B cell (primary cell): ENCODE results near the gene ATP13A1. TPM values are rescaled to one million over a fixed set of nuclear protein-coding genes. Genes with fewer than 3 reads are reported as not detected.

Experiments
- ATAC-seq: fragments of 200-7000 bp; cut with Tn5 transposase; one replicate; pipeline ENCODE4 v1.10.0; 2021; ENCODE audit warnings: low read depth, mild to moderate bottlenecking, moderate number of reproducible peaks, moderate library complexity
- CTCF ChIA-PET: fragments of 350-600 bp; sonication (Branson Sonifier 250); formaldehyde crosslinking; loops from one replicate; lab custom pipeline; 2021; ENCODE audit warnings: antibody characterized with exemption, inconsistent platforms; lab: Charles Lee
- POLR2A ChIA-PET: fragments of 350-600 bp; sonication (Branson Sonifier 250); formaldehyde crosslinking; loops from one replicate; lab custom pipeline; 2021; ENCODE audit warnings: antibody characterized with exemption; lab: Charles Lee
- DNase-seq: peaks from one replicate; pipeline ENCODE4 v3.0.0; 2013
- H2AFZ ChIP-seq: 2 replicates; pipeline ENCODE4 v1.6.1; 2012; ENCODE audit warnings: mild to moderate bottlenecking, low read depth, low read length; ENCODE audit not compliant: insufficient read depth, poor library complexity, severe bottlenecking
- H3K27ac ChIP-seq, 2 donors: 1 replicate in 1 of 2; 2 replicates in 1 of 2; pipeline ENCODE4 v1.5.1; 2012 to 2013; ENCODE audit warnings: low read length in 2 of 2, mild to moderate bottlenecking in 2 of 2, moderate library complexity in 1 of 2
- H3K27me3 ChIP-seq, 4 experiments: fragments of 200-600 bp in 1 of 4; sonication (generic) in 1 of 4; replicated peaks in 1 of 4; 1 replicate in 2 of 4; 2 replicates in 2 of 4; pipeline versions ENCODE4 v1.6.1 to v1.7.0; 2013 to 2016; ENCODE audit warnings: low read length in 3 of 4, mild to moderate bottlenecking in 2 of 4, mixed read lengths in 1 of 4, moderate library complexity in 1 of 4; ENCODE audit not compliant: insufficient read depth in 4 of 4, control insufficient read depth in 3 of 4; ENCODE audit errors: control extremely low read depth in 1 of 4
- H3K36me3 ChIP-seq, 2 experiments: replicated peaks in 1 of 2; 1 replicate in 1 of 2; 2 replicates in 1 of 2; pipeline versions ENCODE4 v1.6.1 to v1.7.1; 2013; ENCODE audit warnings: low read length in 1 of 2; ENCODE audit not compliant: insufficient read depth in 2 of 2, control insufficient read depth in 1 of 2; ENCODE audit errors: control extremely low read depth in 1 of 2, extremely low read depth in 1 of 2
- H3K4me1 ChIP-seq, 2 donors: fragments of 200-600 bp in 1 of 2; sonication (generic) in 1 of 2; 1 replicate in 1 of 2; 2 replicates in 1 of 2; pipeline versions ENCODE4 v1.5.1 to v1.6.1; 2013 to 2017; ENCODE audit warnings: low read length in 2 of 2; ENCODE audit not compliant: control insufficient read depth in 2 of 2, insufficient read depth in 2 of 2
- H3K4me2 ChIP-seq: replicated peaks from 2 replicates; pipeline ENCODE3; 2012; ENCODE audit warnings: mild to moderate bottlenecking, low read depth, low read length; ENCODE audit not compliant: poor library complexity, severe bottlenecking
- H3K4me3 ChIP-seq, 5 experiments: fragments of 200-600 bp in 1 of 5; sonication (generic) in 1 of 5; 1 replicate in 3 of 5; 2 replicates in 2 of 5; pipeline versions ENCODE4 v1.5.1 to v1.7.0; 2011 to 2016; ENCODE audit warnings: low read length in 4 of 5, mild to moderate bottlenecking in 4 of 5, low read depth in 2 of 5, control low read depth in 1 of 5, moderate library complexity in 1 of 5; ENCODE audit not compliant: insufficient read depth in 1 of 5; ENCODE audit errors: control extremely low read depth in 1 of 5, extremely low read depth in 1 of 5
- H3K79me2 ChIP-seq: fragments of 200-600 bp; sonication (generic); one replicate; pipeline ENCODE4 v1.6.0; 2016; ENCODE audit warnings: low read length; ENCODE audit not compliant: control insufficient read depth, insufficient read depth
- H3K9ac ChIP-seq: fragments of 200-600 bp; sonication (generic); 2 replicates; pipeline ENCODE4 v1.6.1; 2017; ENCODE audit warnings: mild to moderate bottlenecking, low read length, moderate library complexity
- H3K9me3 ChIP-seq, 3 donors: one replicate each; pipeline versions ENCODE4 v1.6.1 to v1.7.1; 2013; ENCODE audit warnings: low read length in 2 of 3; ENCODE audit not compliant: control insufficient read depth in 2 of 3, insufficient read depth in 1 of 3; ENCODE audit errors: control extremely low read depth in 1 of 3
- H4K20me1 ChIP-seq: 2 replicates; pipeline ENCODE4 v1.6.0; 2012; ENCODE audit warnings: mild to moderate bottlenecking, low read length; ENCODE audit not compliant: insufficient read depth, control insufficient read depth, poor library complexity, severe bottlenecking
- H3K27ac Mint-ChIP-seq: one replicate; pipeline ENCODE4 v1.8.0; 2021; ENCODE audit warnings: mixed read lengths
- H3K27me3 Mint-ChIP-seq: one replicate; pipeline ENCODE4 v1.8.0; 2021; ENCODE audit warnings: mixed read lengths
- H3K4me1 Mint-ChIP-seq: one replicate; pipeline ENCODE4 v1.8.0; 2021; ENCODE audit warnings: mixed read lengths
- H3K4me3 Mint-ChIP-seq: one replicate; pipeline ENCODE4 v1.8.0; 2021; ENCODE audit warnings: mixed read lengths
- H3K9me3 Mint-ChIP-seq: one replicate; pipeline ENCODE4 v1.8.0; 2022; ENCODE audit warnings: mixed read lengths; ENCODE audit not compliant: insufficient read depth
- EZH2 ChIP-seq: IDR thresholded peaks from 2 replicates; pipeline ENCODE4 v1.6.1; 2012; ENCODE audit warnings: borderline replicate concordance, low read depth, mild to moderate bottlenecking, moderate library complexity, low read length; ENCODE audit not compliant: insufficient read depth, poor library complexity, severe bottlenecking
- WGBS: methylation state at CpG from one replicate; pipeline ENCODE4 v1.1.5; 2013; ENCODE audit warnings: missing lambda C conversion rate; ENCODE audit not compliant: insufficient coverage; 5-methylcytosine and 5-hydroxymethylcytosine counted together
- intact Hi-C: fragments of 100-400 bp; cut with micrococcal nuclease; formaldehyde crosslinking; loops from one replicate; pipeline ENCODE4 v1.10.0; 2022
- polyA plus RNA-seq: library from polyadenylated mRNA; depleted of rRNA; stranded (reverse); fragments of >200 nt; gene quantifications from 2 replicates; pipeline ENCODE4 v1.2.3, GENCODE V29; 2012
- total RNA-seq, 2 donors: library from RNA; stranded (reverse); fragments of 120-200 nt in 1 of 2; gene quantifications; 1 replicate in 1 of 2; 2 replicates in 1 of 2; pipeline versions ENCODE4 v1.2.3 to v1.2.4, GENCODE V29; 2013 to 2022
- TF ChIP-seq, protein P1 (sequence below): fragments of 200-600 bp; IDR thresholded peaks from one replicate; pipeline ENCODE4 v1.8.0; 2022; ENCODE audit warnings: antibody characterized with exemption, mild to moderate bottlenecking

The ATP13A1 gene
- total and polyA plus RNA-seq, 2 donors (not counting 1 experiment from before 2014, with no cell fraction given): 156 to 277 TPM

DNA sequence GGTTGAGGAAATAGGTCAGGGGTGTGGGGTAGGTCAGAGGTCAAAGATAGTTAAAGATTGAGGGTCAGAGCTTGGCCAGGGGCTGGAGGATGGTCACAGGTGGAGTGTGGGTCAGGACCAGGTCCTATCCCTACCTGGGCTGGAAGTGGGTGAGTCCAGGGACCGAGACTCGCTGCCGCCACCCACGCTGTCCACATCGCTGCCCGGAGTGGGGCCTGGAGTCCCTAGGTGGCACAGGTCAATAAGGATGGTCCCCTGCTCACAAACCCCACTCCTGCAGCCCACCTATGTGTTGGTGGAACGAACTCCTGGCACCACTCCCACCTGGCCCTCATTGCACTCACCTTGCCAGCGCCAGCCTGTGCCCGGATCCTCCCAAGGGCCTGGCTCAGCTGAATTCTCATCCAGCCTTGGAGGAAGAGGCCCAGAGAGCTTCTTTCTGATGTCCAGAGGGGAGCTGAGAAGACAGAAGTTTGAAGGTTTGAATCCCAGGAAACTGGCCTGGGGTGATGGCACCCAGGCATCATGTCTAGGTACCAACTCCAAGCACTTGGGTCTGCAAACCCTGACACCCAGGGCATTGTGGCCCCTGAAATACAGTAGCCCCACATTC lies 26.8 kb downstream of the ATP13A1 start:
- Histone ChIP-seq H3K9me3 (peaks cover 0 to 4% (median 0%) of the 10 kb centered on the region in 3 donors), H3K27ac (no peak overlapping the region), H3K27me3 (no peaks in the 10 kb centered on the region), H3K9ac (no peak overlapping the region), H3K4me1 (peaks cover 2 to 9% of the 10 kb centered on the region in 2 donors), H4K20me1 (peaks cover 39% of the 10 kb centered on the region), H2AFZ (no peak overlapping the region), H3K4me3 (no peak overlapping the region), H3K36me3 (peaks cover 0 to 80% of the 10 kb centered on the region in 2 experiments), H3K4me2 (no peak overlapping the region), H3K79me2 (peaks cover 42% of the 10 kb centered on the region)
- H3K27me3 Mint-ChIP-seq: no peaks in the 10 kb centered on the region
- CTCF ChIA-PET: no interaction called here
- WGBS: 95% methylated on average over 7 of the region's 9 CpGs
- no peak overlapping the region for H3K4me3 Mint-ChIP-seq
- no peak for TF ChIP-seq EZH2
- TF ChIP-seq, protein P1, sequence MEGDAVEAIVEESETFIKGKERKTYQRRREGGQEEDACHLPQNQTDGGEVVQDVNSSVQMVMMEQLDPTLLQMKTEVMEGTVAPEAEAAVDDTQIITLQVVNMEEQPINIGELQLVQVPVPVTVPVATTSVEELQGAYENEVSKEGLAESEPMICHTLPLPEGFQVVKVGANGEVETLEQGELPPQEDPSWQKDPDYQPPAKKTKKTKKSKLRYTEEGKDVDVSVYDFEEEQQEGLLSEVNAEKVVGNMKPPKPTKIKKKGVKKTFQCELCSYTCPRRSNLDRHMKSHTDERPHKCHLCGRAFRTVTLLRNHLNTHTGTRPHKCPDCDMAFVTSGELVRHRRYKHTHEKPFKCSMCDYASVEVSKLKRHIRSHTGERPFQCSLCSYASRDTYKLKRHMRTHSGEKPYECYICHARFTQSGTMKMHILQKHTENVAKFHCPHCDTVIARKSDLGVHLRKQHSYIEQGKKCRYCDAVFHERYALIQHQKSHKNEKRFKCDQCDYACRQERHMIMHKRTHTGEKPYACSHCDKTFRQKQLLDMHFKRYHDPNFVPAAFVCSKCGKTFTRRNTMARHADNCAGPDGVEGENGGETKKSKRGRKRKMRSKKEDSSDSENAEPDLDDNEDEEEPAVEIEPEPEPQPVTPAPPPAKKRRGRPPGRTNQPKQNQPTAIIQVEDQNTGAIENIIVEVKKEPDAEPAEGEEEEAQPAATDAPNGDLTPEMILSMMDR: no peak
- no peak for DNase-seq
- H3K9me3 Mint-ChIP-seq: no peaks in the 10 kb centered on the region
- POLR2A ChIA-PET: no interaction called here
- H3K27ac Mint-ChIP-seq: no peak overlapping the region
- intact Hi-C loops: no loop called here
- no peak for ATAC-seq
- H3K4me1 Mint-ChIP-seq: peaks cover 2% of the 10 kb centered on the region

DNA sequence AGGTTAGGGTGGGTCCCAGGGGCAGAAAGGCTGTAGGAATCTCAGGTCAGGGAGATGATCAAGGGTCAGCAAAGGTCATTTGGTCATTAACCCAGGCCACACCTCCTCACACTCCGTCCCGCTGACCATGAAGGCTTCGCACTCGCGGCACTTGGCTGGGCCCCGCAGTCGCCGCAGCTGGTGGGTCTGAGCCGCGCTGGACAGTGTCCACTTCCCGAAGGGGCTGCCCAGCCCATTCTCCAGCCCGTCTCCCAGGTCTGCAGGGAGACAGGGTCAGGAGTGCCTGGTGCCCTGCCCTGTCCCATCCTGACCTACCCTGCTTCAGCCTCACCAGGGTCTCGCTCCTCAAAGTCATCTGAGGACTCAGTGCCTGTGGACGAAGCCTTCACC lies 28.2 kb downstream of the ATP13A1 start:
- no peaks in the 10 kb centered on the region for H3K27me3 Mint-ChIP-seq
- peaks cover 38% of the 10 kb centered on the region for H4K20me1 ChIP-seq
- intact Hi-C loops: no loop called here
- no peak for ATAC-seq
- ChIA-PET CTCF (interaction anchor here (1.3 kb wide), 1 partner anchor 103 kb away, joined by 3 read pairs; no protein-coding TSS in a partner anchor), POLR2A (no interaction called here)
- 99% methylated on average over 12 of the region's 14 CpGs for whole genome bisulfite sequencing
- H3K4me3 Mint-ChIP-seq: no peak overlapping the region
- no peaks in the 10 kb centered on the region for H3K27me3 ChIP-seq
- H3K4me2 ChIP-seq: no peak overlapping the region
- peaks cover 0 to 4% (median 0%) of the 10 kb centered on the region in 3 donors for H3K9me3 ChIP-seq
- peaks cover 2% of the 10 kb centered on the region for H3K4me1 Mint-ChIP-seq
- DNase-seq: no peak
- H3K36me3 ChIP-seq: peaks cover 0 to 77% of the 10 kb centered on the region in 2 experiments
- TF ChIP-seq, protein P1: no peak
- no peak for TF ChIP-seq EZH2
- H3K9ac ChIP-seq: no peak overlapping the region
- H3K27ac Mint-ChIP-seq: no peak overlapping the region
- H3K9me3 Mint-ChIP-seq: no peaks in the 10 kb centered on the region
- peaks cover 32% of the 10 kb centered on the region for H3K79me2 ChIP-seq
- H3K4me3 ChIP-seq: no peak overlapping the region
- H2AFZ ChIP-seq: no peak overlapping the region
- peaks cover 0 to 6% of the 10 kb centered on the region in 2 donors for H3K4me1 ChIP-seq
- H3K27ac ChIP-seq: no peak overlapping the region
